GM12878 (cell line): ENCODE data around the gene PARPBP.

Source experiments
- CTCF ChIP-seq, 3 experiments: IDR thresholded peaks in 2 of 3; conservative IDR thresholded peaks in 1 of 3; 2 replicates each; pipeline ENCODE4 v1.5.1; 2011; ENCODE audit warnings: low read depth in 3 of 3, low read length in 3 of 3, mild to moderate bottlenecking in 3 of 3, control low read depth in 2 of 3, moderate library complexity in 2 of 3, inconsistent platforms in 1 of 3, mixed read lengths in 1 of 3; ENCODE audit not compliant: control insufficient read depth in 2 of 3, insufficient read depth in 1 of 3; ENCODE audit errors: extremely low read depth in 1 of 3
- GABPA ChIP-seq: IDR thresholded peaks from 2 replicates; pipeline ENCODE4 v1.6.1; 2014; ENCODE audit warnings: antibody characterized with exemption, low read depth, mild to moderate bottlenecking, inconsistent platforms
- HCFC1 ChIP-seq: fragments of 150-350 bp; IDR thresholded peaks from 2 replicates; pipeline ENCODE4 v1.6.1; 2014; ENCODE audit warnings: low read length
- HDAC6 ChIP-seq: fragments of 200-600 bp; sonication (generic); IDR thresholded peaks from one replicate; pipeline ENCODE4 v1.8.0; 2017; ENCODE audit warnings: antibody characterized with exemption; ENCODE audit not compliant: unreplicated experiment
- LARP7 ChIP-seq: fragments of 450-650 bp; IDR thresholded peaks from 2 replicates; pipeline ENCODE4 v1.6.1; 2017; ENCODE audit warnings: mild to moderate bottlenecking
- MLLT1 ChIP-seq: fragments of 450-650 bp; IDR thresholded peaks from 2 replicates; pipeline ENCODE4 v1.6.1; 2016; ENCODE audit warnings: mild to moderate bottlenecking
- POLR2A ChIP-seq: IDR thresholded peaks from 2 replicates; pipeline ENCODE4 v1.6.1; 2011; ENCODE audit warnings: low read depth, mild to moderate bottlenecking, low read length
- RCOR1 ChIP-seq: conservative IDR thresholded peaks from 2 replicates; pipeline ENCODE4 v1.6.1; 2012; ENCODE audit warnings: low read depth, low read length, improper control_type of control experiment
- ZSCAN29 ChIP-seq: fragments of 450-650 bp; IDR thresholded peaks from 2 replicates; pipeline ENCODE4 v1.6.1; 2017; ENCODE audit warnings: mild to moderate bottlenecking, moderate library complexity

GRCh38 chr12:102202556-102202955 is 82.6 kb downstream of the PARPBP start:
- TF ChIP-seq LARP7 (no peak), RCOR1 (no peak), MLLT1 (no peak), POLR2A (no peak), GABPA (no peak), ZSCAN29 (no peak), HCFC1 (no peak), CTCF (IDR thresholded peaks at IDR 0.05 in 2 of 3, conservative IDR thresholded peaks at IDR 0.05 in 1 of 3; ENCODE audit: control insufficient read depth in 2 of 3, extremely low read depth in 1 of 3, insufficient read depth in 1 of 3, low read depth in 3 of 3, low read length in 3 of 3) (no peak), HDAC6 (no peak)
